Activated CD4-positive, alpha-beta T cell treated with anti-CD3 and anti-CD28 coated beads, Interleukin-2, amount 10 ng/mL, durations not matched to agents 24 days and 14 days (primary cell): ENCODE results near the gene PABPC1L. TPM values are rescaled to one million over a fixed set of nuclear protein-coding genes. Genes with fewer than 3 reads are reported as not detected.
A peak's percentile ranks its signal among the peaks of the same experiment; 100 is the strongest.

ENCODE experiments used
- DNase-seq: peaks from one replicate; pipeline ENCODE4 v3.0.0; 2022
- H3K27ac Mint-ChIP-seq: one replicate; pipeline ENCODE4 v1.8.0; 2022; ENCODE audit warnings: mild to moderate bottlenecking, mixed read lengths
- H3K27me3 Mint-ChIP-seq: one replicate; pipeline ENCODE4 v1.8.0; 2022; ENCODE audit warnings: mixed read lengths
- H3K36me3 Mint-ChIP-seq: one replicate; pipeline ENCODE4 v1.8.0; 2022; ENCODE audit warnings: low read depth, mild to moderate bottlenecking, mixed read lengths
- H3K4me1 Mint-ChIP-seq: one replicate; pipeline ENCODE4 v1.8.0; 2021; ENCODE audit warnings: mixed read lengths
- H3K4me3 Mint-ChIP-seq: one replicate; pipeline ENCODE4 v1.8.0; 2022; ENCODE audit warnings: mild to moderate bottlenecking, moderate library complexity, mixed read lengths
- H3K9me3 Mint-ChIP-seq: one replicate; pipeline ENCODE4 v1.8.0; 2021; ENCODE audit warnings: mixed read lengths
- intact Hi-C: fragments of 100-400 bp; cut with micrococcal nuclease; formaldehyde crosslinking; loops from one replicate; pipeline ENCODE4 v1.15.1; 2023
- total RNA-seq: library from RNA; stranded (reverse); gene quantifications from 2 replicates; pipeline ENCODE4 v1.2.3, GENCODE V29; 2022

The PABPC1L gene
- total RNA-seq, 1 donor from 2014 or later: 103 TPM

- Mint-ChIP-seq H3K4me3 (peak overlapping the region; percentile 97), H3K27ac (peak overlapping the region; percentile 99), H3K4me1 (peaks cover 60% of the 10 kb centered on the region)
Measured at GRCh38 chr20:44959638-44960102, 49.8 kb downstream of the PABPC1L start.

GRCh38 chr20:44960103-44960852 lies 50.4 kb downstream of the PABPC1L start, which contains the start of gene TOMM34:
TSS of gene TOMM34 (minus strand) at chr20:44960397. CDS start at chr20:44960333, 64 bp downstream.
- peaks cover 62% of the 10 kb centered on the region for H3K4me1 Mint-ChIP-seq
- H3K27ac Mint-ChIP-seq: peak within 1 kb of the TSS; percentile 99
- DNase-seq: peak; percentile 99
- H3K4me3 Mint-ChIP-seq: peak within 1 kb of the TSS; percentile 97
- no peaks in the 10 kb centered on the region for H3K27me3 Mint-ChIP-seq
- H3K36me3 Mint-ChIP-seq: peaks cover 38% of the 10 kb centered on the region
- intact Hi-C loops: loop anchor here (5.0 to 10.0 kb wide), 2 partner anchors 137 to 355 kb away; no protein-coding TSS in a partner anchor
- peaks cover 4% of the 10 kb centered on the region for H3K9me3 Mint-ChIP-seq

More at GRCh38 chr20:44959638-44960102, 49.8 kb downstream of the PABPC1L start:
- Mint-ChIP-seq H3K27me3 (no peaks in the 10 kb centered on the region), H3K36me3 (peaks cover 44% of the 10 kb centered on the region), H3K9me3 (peaks cover 4% of the 10 kb centered on the region)
- intact Hi-C loops: loop anchor here (1.0 to 10.0 kb wide), 5 partner anchors 10 to 355 kb away; no protein-coding TSS in a partner anchor
- DNase-seq: peak; percentile 83

GRCh38 chr20:44961011-44961869 lies 51.4 kb downstream of the PABPC1L start:
- Mint-ChIP-seq H3K27me3 (no peaks in the 10 kb centered on the region), H3K4me1 (peaks cover 66% of the 10 kb centered on the region), H3K36me3 (peaks cover 31% of the 10 kb centered on the region), H3K27ac (peak overlapping the region; percentile 71), H3K9me3 (peaks cover 4% of the 10 kb centered on the region), H3K4me3 (no peak overlapping the region)
- intact Hi-C loops: loop anchor here (5.0 to 10.0 kb wide), 2 partner anchors 136 to 354 kb away; no protein-coding TSS in a partner anchor
- no peak for DNase-seq

GRCh38 chr20:44961870-44962267 lies 52.0 kb downstream of the PABPC1L start:
- intact Hi-C loops: loop anchor here (5.0 to 10.0 kb wide), 2 partner anchors 135 to 353 kb away; no protein-coding TSS in a partner anchor
- Mint-ChIP-seq H3K9me3 (peaks cover 4% of the 10 kb centered on the region), H3K27ac (peak overlapping the region; percentile 34), H3K4me3 (no peak overlapping the region), H3K36me3 (peaks cover 33% of the 10 kb centered on the region), H3K27me3 (no peaks in the 10 kb centered on the region), H3K4me1 (peaks cover 61% of the 10 kb centered on the region)
- no peak for DNase-seq

- Mint-ChIP-seq H3K4me3 (no peak overlapping the region), H3K36me3 (peaks cover 33% of the 10 kb centered on the region), H3K27me3 (no peaks in the 10 kb centered on the region), H3K9me3 (peaks cover 4% of the 10 kb centered on the region), H3K4me1 (peaks cover 62% of the 10 kb centered on the region), H3K27ac (peak overlapping the region; percentile 66)
- intact Hi-C loops: loop anchor here (5.0 to 10.0 kb wide), 2 partner anchors 135 to 352 kb away; no protein-coding TSS in a partner anchor
- DNase-seq: no peak
Measured at GRCh38 chr20:44962483-44962882, 52.6 kb downstream of the PABPC1L start.

- peak overlapping the region; percentile 42 for H3K4me3 Mint-ChIP-seq
- H3K36me3 Mint-ChIP-seq: peaks cover 32% of the 10 kb centered on the region
- peak; percentile 67 for DNase-seq
- H3K27ac Mint-ChIP-seq: peak overlapping the region; percentile 72
- H3K4me1 Mint-ChIP-seq: peaks cover 62% of the 10 kb centered on the region
- no peaks in the 10 kb centered on the region for H3K27me3 Mint-ChIP-seq
- peaks cover 4% of the 10 kb centered on the region for H3K9me3 Mint-ChIP-seq
- intact Hi-C loops: loop anchor here (5.0 to 10.0 kb wide), 2 partner anchors 134 to 351 kb away; no protein-coding TSS in a partner anchor
Measured at GRCh38 chr20:44963325-44964215, 53.7 kb downstream of the PABPC1L start.

GRCh38 chr20:44965651-44966029 lies 55.8 kb downstream of the PABPC1L start:
- Mint-ChIP-seq H3K27me3 (no peaks in the 10 kb centered on the region), H3K4me1 (peaks cover 64% of the 10 kb centered on the region), H3K27ac (peak overlapping the region; percentile 98), H3K36me3 (peaks cover 27% of the 10 kb centered on the region), H3K4me3 (peak overlapping the region; percentile 91), H3K9me3 (peaks cover 4% of the 10 kb centered on the region)
- no peak for DNase-seq
- intact Hi-C loops: loop anchor here (2.0 to 10.0 kb wide), 5 partner anchors 55 to 1213 kb away; partner anchors contain the start of genes PABPC1L and YWHAB

GRCh38 chr20:44966030-44966961 lies 56.4 kb downstream of the PABPC1L start, which contains the start of gene STK4:
TSS of gene STK4 (plus strand) at chr20:44966512. CDS start at chr20:44966569, 57 bp downstream.
- Mint-ChIP-seq H3K27me3 (no peaks in the 10 kb centered on the region), H3K27ac (peak within 1 kb of the TSS; percentile 98), H3K4me1 (peaks cover 65% of the 10 kb centered on the region), H3K4me3 (peak within 1 kb of the TSS; percentile 91), H3K9me3 (peaks cover 4% of the 10 kb centered on the region), H3K36me3 (peaks cover 28% of the 10 kb centered on the region)
- DNase-seq: peak; percentile 99
- intact Hi-C loops: loop anchor here (2.0 to 10.0 kb wide), 5 partner anchors 55 to 1214 kb away; partner anchors contain the start of genes PABPC1L and YWHAB

- peak overlapping the region; percentile 98 for H3K27ac Mint-ChIP-seq
- peak; percentile 84 for DNase-seq
- peaks cover 32% of the 10 kb centered on the region for H3K36me3 Mint-ChIP-seq
- H3K4me1 Mint-ChIP-seq: peaks cover 62% of the 10 kb centered on the region
- peaks cover 3% of the 10 kb centered on the region for H3K9me3 Mint-ChIP-seq
- intact Hi-C loops: loop anchor here (2.0 to 10.0 kb wide), 5 partner anchors 57 to 1215 kb away; partner anchors contain the start of genes PABPC1L and YWHAB
- H3K4me3 Mint-ChIP-seq: peak overlapping the region; percentile 91
- no peaks in the 10 kb centered on the region for H3K27me3 Mint-ChIP-seq
Measured at GRCh38 chr20:44967207-44967807, 57.4 kb downstream of the PABPC1L start.

- peak; percentile 74 for DNase-seq
- peak overlapping the region; percentile 98 for H3K27ac Mint-ChIP-seq
- no peaks in the 10 kb centered on the region for H3K9me3 Mint-ChIP-seq
- intact Hi-C loops: loop anchor here (1.0 to 10.0 kb wide), 4 partner anchors 10 to 1217 kb away; partner anchors contain the start of gene YWHAB
- peaks cover 50% of the 10 kb centered on the region for H3K36me3 Mint-ChIP-seq
- peak overlapping the region; percentile 91 for H3K4me3 Mint-ChIP-seq
- H3K27me3 Mint-ChIP-seq: no peaks in the 10 kb centered on the region
- peaks cover 60% of the 10 kb centered on the region for H3K4me1 Mint-ChIP-seq
Measured at GRCh38 chr20:44969300-44969894, 59.5 kb downstream of the PABPC1L start.

- Mint-ChIP-seq H3K4me3 (peak overlapping the region; percentile 91), H3K4me1 (peaks cover 65% of the 10 kb centered on the region), H3K36me3 (peaks cover 58% of the 10 kb centered on the region), H3K27ac (peak overlapping the region; percentile 94), H3K27me3 (no peaks in the 10 kb centered on the region), H3K9me3 (no peaks in the 10 kb centered on the region)
- intact Hi-C loops: loop anchor here (5.0 kb wide), 1 partner anchor 67 kb away; no protein-coding TSS in a partner anchor
- DNase-seq: no peak
Measured at GRCh38 chr20:44970243-44970757, 60.4 kb downstream of the PABPC1L start.
